ENCODE data around the gene RNF213.

DNA sequence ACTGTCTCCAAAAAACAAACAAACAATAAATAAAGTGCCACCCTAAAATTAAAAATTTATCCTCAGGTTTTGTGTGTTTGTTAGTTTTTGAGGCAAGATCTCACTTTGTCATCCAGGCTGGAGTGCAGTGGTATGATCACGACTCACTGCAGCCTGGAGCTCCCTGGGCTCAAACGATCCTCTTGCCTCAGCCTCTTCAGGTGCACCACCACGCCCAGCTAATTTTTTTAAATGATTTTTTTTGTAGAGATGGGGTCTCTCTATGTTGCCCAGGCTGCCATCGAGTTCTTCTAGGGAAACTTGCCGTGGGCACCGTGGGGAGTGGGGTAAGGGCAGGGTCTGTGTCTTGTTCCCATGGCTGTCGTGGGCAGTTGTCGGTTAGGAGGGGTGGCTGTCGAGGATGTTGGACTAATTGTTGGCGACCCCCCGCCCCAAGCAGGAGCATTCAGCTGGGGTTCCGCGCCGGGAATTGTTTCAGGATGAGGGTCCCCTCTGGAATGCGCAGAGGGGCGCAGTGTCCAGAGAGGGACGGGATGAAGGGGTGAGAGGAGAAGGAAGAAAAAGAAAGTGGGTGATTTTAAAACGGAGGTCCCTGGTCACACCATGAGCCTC lies 1.1 kb upstream of the RNF213 start:
- TF ChIP-seq EGR1 (IDR thresholded peaks at IDR 0.05; ENCODE audit: borderline replicate concordance in 1 of 2, low read depth in 2 of 2, low read length in 2 of 2) (no peak), SRF (IDR thresholded peaks at IDR 0.05; ENCODE audit: low read depth in 2 of 2, low read length in 2 of 2) (no peak), RFX5 (IDR thresholded peaks at IDR 0.05; ENCODE audit: low read depth, low read length) (no peak), HCFC1 (IDR thresholded peaks at IDR 0.05; ENCODE audit: low read length) (no peak)
- TF ChIP-seq, protein P1, sequence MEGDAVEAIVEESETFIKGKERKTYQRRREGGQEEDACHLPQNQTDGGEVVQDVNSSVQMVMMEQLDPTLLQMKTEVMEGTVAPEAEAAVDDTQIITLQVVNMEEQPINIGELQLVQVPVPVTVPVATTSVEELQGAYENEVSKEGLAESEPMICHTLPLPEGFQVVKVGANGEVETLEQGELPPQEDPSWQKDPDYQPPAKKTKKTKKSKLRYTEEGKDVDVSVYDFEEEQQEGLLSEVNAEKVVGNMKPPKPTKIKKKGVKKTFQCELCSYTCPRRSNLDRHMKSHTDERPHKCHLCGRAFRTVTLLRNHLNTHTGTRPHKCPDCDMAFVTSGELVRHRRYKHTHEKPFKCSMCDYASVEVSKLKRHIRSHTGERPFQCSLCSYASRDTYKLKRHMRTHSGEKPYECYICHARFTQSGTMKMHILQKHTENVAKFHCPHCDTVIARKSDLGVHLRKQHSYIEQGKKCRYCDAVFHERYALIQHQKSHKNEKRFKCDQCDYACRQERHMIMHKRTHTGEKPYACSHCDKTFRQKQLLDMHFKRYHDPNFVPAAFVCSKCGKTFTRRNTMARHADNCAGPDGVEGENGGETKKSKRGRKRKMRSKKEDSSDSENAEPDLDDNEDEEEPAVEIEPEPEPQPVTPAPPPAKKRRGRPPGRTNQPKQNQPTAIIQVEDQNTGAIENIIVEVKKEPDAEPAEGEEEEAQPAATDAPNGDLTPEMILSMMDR (IDR thresholded peaks at IDR 0.05 in 2 of 3, conservative IDR thresholded peaks at IDR 0.05 in 1 of 3; ENCODE audit: control insufficient read depth in 2 of 3, extremely low read depth in 1 of 3, insufficient read depth in 1 of 3, low read depth in 3 of 3, low read length in 3 of 3): no peak

Measured in GM12878 (cell line).